Glutamatergic neuron (in vitro differentiated cells): ENCODE results near the gene LRIG2. TPM values are rescaled to one million over a fixed set of nuclear protein-coding genes. Genes with fewer than 3 reads are reported as not detected.

ENCODE experiments used
- DNase-seq: peaks from one replicate; pipeline ENCODE4 v3.0.0; 2022
- H3K27ac Mint-ChIP-seq: one replicate; pipeline ENCODE4 v1.8.0; 2020; ENCODE audit warnings: mild to moderate bottlenecking, mixed read lengths, inconsistent platforms; ENCODE audit not compliant: unreplicated experiment
- H3K27me3 Mint-ChIP-seq: one replicate; pipeline ENCODE4 v1.8.0; 2020; ENCODE audit warnings: mild to moderate bottlenecking, moderate library complexity, mixed read lengths, inconsistent platforms; ENCODE audit not compliant: unreplicated experiment
- H3K36me3 Mint-ChIP-seq: one replicate; pipeline ENCODE4 v1.8.0; 2020; ENCODE audit warnings: mild to moderate bottlenecking, mixed read lengths, inconsistent platforms; ENCODE audit not compliant: unreplicated experiment
- H3K4me1 Mint-ChIP-seq: one replicate; pipeline ENCODE4 v1.8.0; 2020; ENCODE audit warnings: mild to moderate bottlenecking, low read depth, mixed read lengths, inconsistent platforms; ENCODE audit not compliant: unreplicated experiment
- H3K4me3 Mint-ChIP-seq: one replicate; pipeline ENCODE4 v1.8.0; 2020; ENCODE audit warnings: mild to moderate bottlenecking, mixed read lengths, inconsistent platforms; ENCODE audit not compliant: unreplicated experiment
- H3K9me3 Mint-ChIP-seq: one replicate; pipeline ENCODE4 v1.8.0; 2020; ENCODE audit warnings: mild to moderate bottlenecking, moderate library complexity, mixed read lengths, inconsistent platforms; ENCODE audit not compliant: unreplicated experiment
- total RNA-seq: library from RNA; stranded (reverse); fragmentation: NEBNext Ultra II Directional; extraction: Animal tissue kit (Norgen Biotek cat#: 25700); gene quantifications from one replicate; pipeline ENCODE4 v1.2.1, GENCODE V29; 2021; ENCODE audit not compliant: unreplicated experiment
- TF ChIP-seq, protein P1 (sequence below): fragments of 200-600 bp; sonication (generic); IDR thresholded peaks from one replicate; pipeline ENCODE4 v1.5.0; 2021; ENCODE audit not compliant: partially characterized antibody, unreplicated experiment

LRIG2 gene
- total RNA-seq, 1 donor from 2014 or later, result 23.4 TPM

DNA sequence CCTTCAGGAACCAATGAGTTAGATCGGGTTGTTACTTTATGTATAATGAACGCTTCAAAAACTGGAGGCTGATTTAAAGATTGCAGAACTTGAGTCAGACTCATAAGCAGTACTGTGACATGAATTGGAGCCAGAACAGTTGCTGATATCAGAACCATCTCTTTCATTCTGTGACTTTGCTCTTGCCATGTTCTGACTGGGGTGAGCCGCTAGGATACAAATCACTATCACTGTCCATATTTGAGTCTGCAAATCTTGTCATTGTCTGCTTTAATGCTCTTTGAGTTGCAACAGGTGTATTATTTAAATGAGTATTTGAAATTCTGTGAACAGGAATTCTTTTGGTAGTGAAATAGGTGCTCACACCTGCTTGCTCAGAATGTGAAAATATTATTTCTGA, 52.5 kb downstream of the LRIG2 start:
- Mint-ChIP-seq H3K4me3 (no peak overlapping the region), H3K9me3 (no peaks in the 10 kb centered on the region), H3K4me1 (peaks cover 9% of the 10 kb centered on the region), H3K27ac (no peak overlapping the region), H3K36me3 (no peaks in the 10 kb centered on the region), H3K27me3 (no peaks in the 10 kb centered on the region)
- TF ChIP-seq, protein P1, sequence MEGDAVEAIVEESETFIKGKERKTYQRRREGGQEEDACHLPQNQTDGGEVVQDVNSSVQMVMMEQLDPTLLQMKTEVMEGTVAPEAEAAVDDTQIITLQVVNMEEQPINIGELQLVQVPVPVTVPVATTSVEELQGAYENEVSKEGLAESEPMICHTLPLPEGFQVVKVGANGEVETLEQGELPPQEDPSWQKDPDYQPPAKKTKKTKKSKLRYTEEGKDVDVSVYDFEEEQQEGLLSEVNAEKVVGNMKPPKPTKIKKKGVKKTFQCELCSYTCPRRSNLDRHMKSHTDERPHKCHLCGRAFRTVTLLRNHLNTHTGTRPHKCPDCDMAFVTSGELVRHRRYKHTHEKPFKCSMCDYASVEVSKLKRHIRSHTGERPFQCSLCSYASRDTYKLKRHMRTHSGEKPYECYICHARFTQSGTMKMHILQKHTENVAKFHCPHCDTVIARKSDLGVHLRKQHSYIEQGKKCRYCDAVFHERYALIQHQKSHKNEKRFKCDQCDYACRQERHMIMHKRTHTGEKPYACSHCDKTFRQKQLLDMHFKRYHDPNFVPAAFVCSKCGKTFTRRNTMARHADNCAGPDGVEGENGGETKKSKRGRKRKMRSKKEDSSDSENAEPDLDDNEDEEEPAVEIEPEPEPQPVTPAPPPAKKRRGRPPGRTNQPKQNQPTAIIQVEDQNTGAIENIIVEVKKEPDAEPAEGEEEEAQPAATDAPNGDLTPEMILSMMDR, result no peak
- no peak for DNase-seq

DNA sequence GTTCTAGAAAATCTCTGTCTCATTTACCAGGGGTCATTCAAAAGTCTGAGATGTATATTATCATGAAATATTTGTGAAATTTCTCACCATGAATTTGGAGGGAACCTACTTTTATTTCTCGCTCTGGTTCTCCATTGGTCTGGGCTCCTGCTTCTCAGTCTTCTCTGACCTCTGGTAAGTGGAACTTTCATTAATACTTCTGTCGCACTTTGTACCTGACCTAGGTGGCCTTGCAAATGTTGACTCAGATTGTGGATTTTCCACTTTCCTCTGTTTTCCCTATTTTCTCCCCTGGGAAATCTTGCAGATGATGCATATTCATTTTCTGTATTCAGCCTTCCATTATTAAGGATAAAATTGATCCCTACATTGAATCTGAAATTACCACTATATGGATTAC, 53.2 kb downstream of the LRIG2 start:
- no peak overlapping the region for H3K4me3 Mint-ChIP-seq
- peaks cover 9% of the 10 kb centered on the region for H3K4me1 Mint-ChIP-seq
- no peaks in the 10 kb centered on the region for H3K27me3 Mint-ChIP-seq
- H3K27ac Mint-ChIP-seq, result no peak overlapping the region
- H3K36me3 Mint-ChIP-seq, result no peaks in the 10 kb centered on the region
- no peaks in the 10 kb centered on the region for H3K9me3 Mint-ChIP-seq
- no peak for DNase-seq
- TF ChIP-seq, protein P1, result no peak

DNA sequence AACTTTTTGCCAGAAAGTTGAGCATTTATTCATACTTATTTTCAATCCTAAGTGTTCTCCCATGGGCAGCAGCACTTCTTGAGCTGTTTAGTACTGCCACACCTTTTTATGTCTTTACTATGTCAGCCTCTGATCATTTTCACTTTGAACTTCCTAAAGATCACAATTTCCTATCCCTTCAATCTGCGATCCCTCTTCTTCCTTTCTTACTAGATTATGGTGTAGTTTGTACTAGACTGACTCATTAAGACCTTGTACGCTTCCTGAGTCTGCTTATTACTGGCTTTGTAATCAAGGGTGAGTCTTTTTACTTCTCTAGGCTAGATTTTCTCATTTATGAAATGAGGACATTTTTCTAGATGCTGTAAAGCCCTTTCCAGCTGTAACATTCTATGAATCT, 55.1 kb downstream of the LRIG2 start:
- Mint-ChIP-seq H3K27me3 (no peaks in the 10 kb centered on the region), H3K36me3 (no peaks in the 10 kb centered on the region), H3K27ac (no peak overlapping the region), H3K9me3 (no peaks in the 10 kb centered on the region), H3K4me3 (no peak overlapping the region), H3K4me1 (peaks cover 9% of the 10 kb centered on the region)
- no peak for DNase-seq
- TF ChIP-seq, protein P1, result no peak

DNA sequence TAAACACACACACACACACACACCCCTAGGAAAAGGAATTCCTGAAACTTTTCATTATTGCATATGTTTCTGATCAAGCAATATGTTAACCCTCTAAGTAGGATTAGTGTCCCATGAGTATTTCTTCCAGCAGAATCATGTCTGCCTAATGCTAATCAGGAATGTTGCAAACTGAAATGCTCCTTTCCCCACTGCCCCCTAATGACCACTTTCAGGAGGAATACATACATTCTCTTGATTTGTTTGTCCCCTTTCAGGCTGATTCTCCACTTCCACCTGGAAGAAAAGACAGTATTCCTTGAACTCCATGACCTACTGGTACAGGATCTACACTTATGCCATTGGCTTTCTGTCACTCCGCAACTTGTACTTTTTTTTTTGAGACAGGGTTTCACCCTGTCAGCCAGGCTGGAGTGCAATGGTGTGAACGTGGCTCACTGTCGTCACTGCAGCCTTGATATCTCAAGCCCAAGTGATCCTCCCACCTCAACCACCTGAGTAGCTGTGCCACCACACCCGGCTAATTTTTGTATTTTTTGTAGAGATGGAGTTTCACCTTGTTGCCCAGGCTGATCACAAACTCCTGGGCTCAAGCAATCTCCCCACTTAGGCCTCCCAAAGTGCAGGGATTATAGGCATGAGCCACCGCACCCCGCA, 56.7 kb downstream of the LRIG2 start:
- no peaks in the 10 kb centered on the region for H3K9me3 Mint-ChIP-seq
- TF ChIP-seq, protein P1, result no peak
- H3K27ac Mint-ChIP-seq, result peak overlapping the region; percentile 55
- H3K4me1 Mint-ChIP-seq, result peaks cover 9% of the 10 kb centered on the region
- no peaks in the 10 kb centered on the region for H3K27me3 Mint-ChIP-seq
- no peak for DNase-seq
- no peak overlapping the region for H3K4me3 Mint-ChIP-seq
- peaks cover 2% of the 10 kb centered on the region for H3K36me3 Mint-ChIP-seq

DNA sequence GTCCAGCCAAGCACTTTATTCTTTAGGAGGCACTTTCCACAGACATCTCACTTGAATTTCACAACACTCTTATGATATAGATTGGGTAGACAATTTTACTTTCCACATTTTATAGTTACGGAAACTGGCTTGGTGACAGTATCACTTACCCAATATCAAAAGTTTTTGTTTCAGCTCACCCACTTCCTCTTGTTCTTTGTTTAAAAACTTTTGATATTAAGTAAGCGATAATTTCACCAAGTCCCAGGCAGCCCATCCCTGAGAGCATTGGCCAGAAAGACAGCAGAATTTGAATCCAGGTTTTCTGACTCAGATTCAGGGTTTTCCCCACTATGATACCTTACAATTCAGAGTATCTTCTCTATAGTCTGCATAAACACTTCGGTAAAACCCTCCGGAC, 60.0 kb downstream of the LRIG2 start:
- TF ChIP-seq, protein P1, result no peak
- peaks cover 7% of the 10 kb centered on the region for H3K36me3 Mint-ChIP-seq
- no peak for DNase-seq
- no peak overlapping the region for H3K27ac Mint-ChIP-seq
- H3K4me3 Mint-ChIP-seq, result no peak overlapping the region
- peaks cover 2% of the 10 kb centered on the region for H3K9me3 Mint-ChIP-seq
- H3K27me3 Mint-ChIP-seq, result no peaks in the 10 kb centered on the region
- peaks cover 23% of the 10 kb centered on the region for H3K4me1 Mint-ChIP-seq
